AG09309 (cell line): ENCODE results near the gene LRCH1.

Source experiments
- DNase-seq: peaks from one replicate; pipeline ENCODE4 v3.0.0-alpha.2; 2010; ENCODE audit warnings: low read depth
- H3K4me3 ChIP-seq: 2 replicates; pipeline ENCODE4 v1.5.1; 2011; ENCODE audit warnings: mild to moderate bottlenecking, low read depth, low read length, moderate library complexity; ENCODE audit not compliant: control insufficient read depth
- CTCF ChIP-seq: IDR thresholded peaks from 2 replicates; pipeline ENCODE4 v1.5.1; 2011; ENCODE audit warnings: mild to moderate bottlenecking, low read depth, low read length, inconsistent platforms; ENCODE audit not compliant: insufficient read depth, control insufficient read depth; ENCODE audit errors: missing control alignments

Gene LRCH1

GRCh38 chr13:46567671-46568070 is 14.7 kb downstream of the LRCH1 start:
- no peak for DNase-seq
- no peak for TF ChIP-seq CTCF
- H3K4me3 ChIP-seq, result no peak overlapping the region

GRCh38 chr13:46569456-46569855 is 16.5 kb downstream of the LRCH1 start:
- H3K4me3 ChIP-seq, result no peak overlapping the region
- DNase-seq, result no peak
- TF ChIP-seq CTCF, result no peak

GRCh38 chr13:46570273-46570672 is 17.3 kb downstream of the LRCH1 start:
- H3K4me3 ChIP-seq, result no peak overlapping the region
- DNase-seq, result no peak
- no peak for TF ChIP-seq CTCF

GRCh38 chr13:46571189-46571908 is 18.4 kb downstream of the LRCH1 start:
- no peak overlapping the region for H3K4me3 ChIP-seq
- no peak for DNase-seq
- TF ChIP-seq CTCF, result no peak

- TF ChIP-seq CTCF, result no peak
- no peak overlapping the region for H3K4me3 ChIP-seq
- no peak for DNase-seq
Measured at GRCh38 chr13:46571909-46572595, 19.1 kb downstream of the LRCH1 start.

- H3K4me3 ChIP-seq, result no peak overlapping the region
- TF ChIP-seq CTCF, result no peak
- no peak for DNase-seq
Measured at GRCh38 chr13:46572752-46573431, 19.9 kb downstream of the LRCH1 start.
